ENCODE results near the gene ALOX5AP. TPM values are rescaled to one million over a fixed set of nuclear protein-coding genes. Genes with fewer than 3 reads are reported as not detected.
A peak's percentile ranks its signal among the peaks of the same experiment; 100 is the strongest.

Gene ALOX5AP
- polyA plus RNA-seq, 3 donors = 84.4 to 269 (median 220) TPM

DNA sequence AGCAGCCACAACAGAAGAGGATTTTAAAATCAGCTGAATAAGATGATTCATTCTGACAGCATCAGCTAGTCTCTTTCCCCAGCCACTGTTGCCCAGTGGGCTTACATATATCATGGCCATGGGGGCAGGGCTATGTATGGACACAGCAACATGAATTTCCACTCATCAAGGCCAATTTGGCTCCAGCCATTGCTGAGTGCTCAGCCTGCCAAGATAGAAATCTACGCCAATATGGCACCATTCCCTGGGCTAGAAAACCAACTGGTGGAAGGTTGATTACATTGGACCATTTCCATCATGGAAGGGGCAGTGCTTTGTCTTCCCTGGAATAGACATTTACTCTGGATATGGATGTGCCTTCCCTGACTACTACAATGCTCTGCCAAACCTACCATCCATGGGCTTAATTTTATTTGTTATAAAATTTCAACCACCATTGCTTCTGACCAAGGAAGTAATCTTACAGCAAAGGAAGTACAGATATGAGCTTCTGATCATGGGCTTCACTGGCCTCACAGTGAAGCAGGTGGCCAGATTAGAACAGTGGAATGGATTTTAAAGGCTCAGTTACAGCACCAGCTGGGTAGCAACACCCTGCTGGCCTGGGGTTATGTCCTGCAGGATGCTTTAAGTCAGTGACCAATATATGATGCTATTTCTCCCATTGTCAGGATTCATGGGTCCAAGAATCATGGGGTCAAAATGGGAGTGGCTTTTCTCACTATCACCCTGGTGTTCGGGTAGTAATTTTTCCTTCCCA is 9.8 kb upstream of the ALOX5AP start:
- H3K27me3 ChIP-seq (ENCODE audit: control insufficient read depth in 2 of 2, insufficient read depth in 2 of 2, low read length in 2 of 2) = peaks cover 50 to 57% of the 10 kb centered on the region in 2 donors
- Mint-ChIP-seq H3K36me3 (peaks cover 0 to 21% of the 10 kb centered on the region in 2 donors), H3K27ac (no peak overlapping the region), H3K27me3 (ENCODE audit: low read depth in 3 of 3) (peaks cover 33 to 51% (median 49%) of the 10 kb centered on the region in 3 donors), H3K4me1 (peaks cover 27% of the 10 kb centered on the region), H3K4me3 (peak overlapping the region in 1 of 2 donors; percentile 70), H3K9me3 (peaks cover 0 to 5% (median 0%) of the 10 kb centered on the region in 7 donors)
- no peaks in the 10 kb centered on the region for H3K79me2 ChIP-seq (ENCODE audit: insufficient read depth, low read length)
- 100% methylated on average over 1 of the region's 2 CpGs for WGBS (ENCODE audit: insufficient coverage)
- no peaks in the 10 kb centered on the region for H3K9me3 ChIP-seq (replicated peaks in 1 of 2; ENCODE audit: control insufficient read depth in 1 of 2, insufficient read depth in 1 of 2, low read length in 2 of 2)
- TF ChIP-seq, protein P1, sequence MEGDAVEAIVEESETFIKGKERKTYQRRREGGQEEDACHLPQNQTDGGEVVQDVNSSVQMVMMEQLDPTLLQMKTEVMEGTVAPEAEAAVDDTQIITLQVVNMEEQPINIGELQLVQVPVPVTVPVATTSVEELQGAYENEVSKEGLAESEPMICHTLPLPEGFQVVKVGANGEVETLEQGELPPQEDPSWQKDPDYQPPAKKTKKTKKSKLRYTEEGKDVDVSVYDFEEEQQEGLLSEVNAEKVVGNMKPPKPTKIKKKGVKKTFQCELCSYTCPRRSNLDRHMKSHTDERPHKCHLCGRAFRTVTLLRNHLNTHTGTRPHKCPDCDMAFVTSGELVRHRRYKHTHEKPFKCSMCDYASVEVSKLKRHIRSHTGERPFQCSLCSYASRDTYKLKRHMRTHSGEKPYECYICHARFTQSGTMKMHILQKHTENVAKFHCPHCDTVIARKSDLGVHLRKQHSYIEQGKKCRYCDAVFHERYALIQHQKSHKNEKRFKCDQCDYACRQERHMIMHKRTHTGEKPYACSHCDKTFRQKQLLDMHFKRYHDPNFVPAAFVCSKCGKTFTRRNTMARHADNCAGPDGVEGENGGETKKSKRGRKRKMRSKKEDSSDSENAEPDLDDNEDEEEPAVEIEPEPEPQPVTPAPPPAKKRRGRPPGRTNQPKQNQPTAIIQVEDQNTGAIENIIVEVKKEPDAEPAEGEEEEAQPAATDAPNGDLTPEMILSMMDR (IDR thresholded peaks at IDR 0.05) = no peak
- no peak overlapping the region for H2AFZ ChIP-seq (ENCODE audit: insufficient read depth, low read depth, low read length, poor library complexity, severe bottlenecking)
- no peak overlapping the region for H3K9ac ChIP-seq (ENCODE audit: insufficient read depth, low read length, poor library complexity, severe bottlenecking)
- H3K27ac ChIP-seq (ENCODE audit: low read depth in 1 of 2, low read length in 2 of 2) = no peak overlapping the region
- no peak overlapping the region for H3K4me3 ChIP-seq (replicated peaks in 1 of 3; ENCODE audit: low read depth in 2 of 3, low read length in 3 of 3)
- no peaks in the 10 kb centered on the region for H3K36me3 ChIP-seq (replicated peaks in 1 of 2; ENCODE audit: control insufficient read depth in 1 of 2, insufficient read depth in 2 of 2, low read length in 2 of 2)
- intact Hi-C loops (cut with micrococcal nuclease) = no loop called here
- DNase-seq = no peak
- no peak overlapping the region for H3K4me2 ChIP-seq (replicated peaks; ENCODE audit: extremely low read depth, low read length, poor library complexity, severe bottlenecking)
- peaks cover 4% of the 10 kb centered on the region for H4K20me1 ChIP-seq (ENCODE audit: insufficient read depth, low read length)
- H3K4me1 ChIP-seq (ENCODE audit: control insufficient read depth in 1 of 2, insufficient read depth in 2 of 2, low read length in 2 of 2) = peaks cover 22 to 23% of the 10 kb centered on the region in 2 donors

DNA sequence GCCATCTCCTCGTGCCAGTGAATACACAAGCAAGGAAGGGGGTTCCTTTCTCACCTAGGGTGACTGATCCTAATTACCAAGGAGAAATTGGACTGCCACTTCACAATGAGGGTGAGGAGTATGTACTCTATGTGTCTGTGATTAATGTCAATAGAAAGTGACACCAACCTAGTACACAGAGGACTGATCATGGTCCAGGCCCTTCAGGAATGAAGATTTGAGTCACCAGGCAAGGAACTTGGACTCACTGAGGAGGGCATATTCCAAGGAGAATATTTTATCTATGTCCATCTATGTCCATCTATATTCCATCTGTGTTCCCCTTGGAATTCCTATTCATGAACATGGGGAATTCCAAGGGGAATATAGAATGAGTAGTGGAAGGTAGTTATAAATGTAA is 9.2 kb upstream of the ALOX5AP start:
- TF ChIP-seq, protein P1 (IDR thresholded peaks at IDR 0.05) = no peak
- H3K4me2 ChIP-seq (replicated peaks; ENCODE audit: extremely low read depth, low read length, poor library complexity, severe bottlenecking) = no peak overlapping the region
- H3K27ac ChIP-seq (ENCODE audit: low read depth in 1 of 2, low read length in 2 of 2) = no peak overlapping the region
- no peak overlapping the region for H3K9ac ChIP-seq (ENCODE audit: insufficient read depth, low read length, poor library complexity, severe bottlenecking)
- intact Hi-C loops (cut with micrococcal nuclease) = no loop called here
- H3K36me3 Mint-ChIP-seq = peaks cover 0 to 22% of the 10 kb centered on the region in 2 donors
- H3K36me3 ChIP-seq (replicated peaks in 1 of 2; ENCODE audit: control insufficient read depth in 1 of 2, insufficient read depth in 2 of 2, low read length in 2 of 2) = no peaks in the 10 kb centered on the region
- H3K79me2 ChIP-seq (ENCODE audit: insufficient read depth, low read length) = no peaks in the 10 kb centered on the region
- 100% methylated on average over 1 of the region's 1 CpG for WGBS (ENCODE audit: insufficient coverage)
- no peak overlapping the region for H2AFZ ChIP-seq (ENCODE audit: insufficient read depth, low read depth, low read length, poor library complexity, severe bottlenecking)
- H4K20me1 ChIP-seq (ENCODE audit: insufficient read depth, low read length) = no peaks in the 10 kb centered on the region
- peaks cover 20% of the 10 kb centered on the region for H3K4me1 Mint-ChIP-seq
- no peak overlapping the region for H3K4me3 Mint-ChIP-seq
- H3K9me3 Mint-ChIP-seq = peaks cover 0 to 5% (median 0%) of the 10 kb centered on the region in 7 donors
- H3K27me3 Mint-ChIP-seq (ENCODE audit: low read depth in 3 of 3) = peaks cover 34 to 54% (median 53%) of the 10 kb centered on the region in 3 donors
- no peaks in the 10 kb centered on the region for H3K9me3 ChIP-seq (replicated peaks in 1 of 2; ENCODE audit: control insufficient read depth in 1 of 2, insufficient read depth in 1 of 2, low read length in 2 of 2)
- peaks cover 16% of the 10 kb centered on the region in 2 donors for H3K4me1 ChIP-seq (ENCODE audit: control insufficient read depth in 1 of 2, insufficient read depth in 2 of 2, low read length in 2 of 2)
- no peak for DNase-seq
- H3K27me3 ChIP-seq (ENCODE audit: control insufficient read depth in 2 of 2, insufficient read depth in 2 of 2, low read length in 2 of 2) = peaks cover 50 to 57% of the 10 kb centered on the region in 2 donors
- H3K27ac Mint-ChIP-seq = no peak overlapping the region
- no peak overlapping the region for H3K4me3 ChIP-seq (replicated peaks in 1 of 3; ENCODE audit: low read depth in 2 of 3, low read length in 3 of 3)
